22Rv1 (cell line): Measurements from ENCODE around the gene RDH5.

Experiments
- H3K27ac ChIP-seq: fragments of 450-650 bp; 2 replicates; pipeline ENCODE4 v1.5.1; 2017
- ZFX ChIP-seq: fragments of 450-650 bp; IDR thresholded peaks from 2 replicates; pipeline ENCODE4 v1.6.1; 2017; ENCODE audit warnings: antibody characterized with exemption, borderline replicate concordance
- TF ChIP-seq, protein P1 (sequence below): fragments of 450-650 bp; IDR thresholded peaks from 2 replicates; pipeline ENCODE4 v1.5.1; 2017; ENCODE audit warnings: mild to moderate bottlenecking

RDH5 gene

GRCh38 chr12:55718624-55719275 lies 1.4 kb upstream of the RDH5 start:
- peak overlapping the region; percentile 99 for H3K27ac ChIP-seq
- no peak for TF ChIP-seq ZFX
- TF ChIP-seq, protein P1, sequence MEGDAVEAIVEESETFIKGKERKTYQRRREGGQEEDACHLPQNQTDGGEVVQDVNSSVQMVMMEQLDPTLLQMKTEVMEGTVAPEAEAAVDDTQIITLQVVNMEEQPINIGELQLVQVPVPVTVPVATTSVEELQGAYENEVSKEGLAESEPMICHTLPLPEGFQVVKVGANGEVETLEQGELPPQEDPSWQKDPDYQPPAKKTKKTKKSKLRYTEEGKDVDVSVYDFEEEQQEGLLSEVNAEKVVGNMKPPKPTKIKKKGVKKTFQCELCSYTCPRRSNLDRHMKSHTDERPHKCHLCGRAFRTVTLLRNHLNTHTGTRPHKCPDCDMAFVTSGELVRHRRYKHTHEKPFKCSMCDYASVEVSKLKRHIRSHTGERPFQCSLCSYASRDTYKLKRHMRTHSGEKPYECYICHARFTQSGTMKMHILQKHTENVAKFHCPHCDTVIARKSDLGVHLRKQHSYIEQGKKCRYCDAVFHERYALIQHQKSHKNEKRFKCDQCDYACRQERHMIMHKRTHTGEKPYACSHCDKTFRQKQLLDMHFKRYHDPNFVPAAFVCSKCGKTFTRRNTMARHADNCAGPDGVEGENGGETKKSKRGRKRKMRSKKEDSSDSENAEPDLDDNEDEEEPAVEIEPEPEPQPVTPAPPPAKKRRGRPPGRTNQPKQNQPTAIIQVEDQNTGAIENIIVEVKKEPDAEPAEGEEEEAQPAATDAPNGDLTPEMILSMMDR, result no peak

- no peak for TF ChIP-seq ZFX
- TF ChIP-seq, protein P1, result no peak
- peak overlapping the region; percentile 99 for H3K27ac ChIP-seq
Observed at GRCh38 chr12:55719371-55719770, 822 bp upstream of the RDH5 start.

DNA sequence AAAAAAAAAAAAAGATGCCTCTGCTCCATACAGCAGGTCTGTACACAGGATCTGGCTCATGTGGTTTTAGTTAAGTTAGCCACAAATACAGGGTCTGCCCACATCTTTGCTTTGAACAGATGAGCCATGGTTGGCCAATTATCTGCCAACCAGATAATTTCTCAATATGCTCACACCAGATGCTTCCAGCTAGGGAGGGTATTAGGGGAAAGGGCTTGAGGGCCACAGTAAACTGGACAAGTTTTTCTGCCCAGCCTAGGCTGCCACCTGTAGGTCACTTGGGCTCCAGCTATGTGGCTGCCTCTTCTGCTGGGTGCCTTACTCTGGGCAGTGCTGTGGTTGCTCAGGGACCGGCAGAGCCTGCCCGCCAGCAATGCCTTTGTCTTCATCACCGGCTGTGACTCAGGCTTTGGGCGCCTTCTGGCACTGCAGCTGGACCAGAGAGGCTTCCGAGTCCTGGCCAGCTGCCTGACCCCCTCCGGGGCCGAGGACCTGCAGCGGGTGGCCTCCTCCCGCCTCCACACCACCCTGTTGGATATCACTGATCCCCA lies 776 bp downstream of the RDH5 start:
- peak overlapping the region; percentile 99 for H3K27ac ChIP-seq
- TF ChIP-seq, protein P1, result peak; percentile 89
- no peak for TF ChIP-seq ZFX

DNA sequence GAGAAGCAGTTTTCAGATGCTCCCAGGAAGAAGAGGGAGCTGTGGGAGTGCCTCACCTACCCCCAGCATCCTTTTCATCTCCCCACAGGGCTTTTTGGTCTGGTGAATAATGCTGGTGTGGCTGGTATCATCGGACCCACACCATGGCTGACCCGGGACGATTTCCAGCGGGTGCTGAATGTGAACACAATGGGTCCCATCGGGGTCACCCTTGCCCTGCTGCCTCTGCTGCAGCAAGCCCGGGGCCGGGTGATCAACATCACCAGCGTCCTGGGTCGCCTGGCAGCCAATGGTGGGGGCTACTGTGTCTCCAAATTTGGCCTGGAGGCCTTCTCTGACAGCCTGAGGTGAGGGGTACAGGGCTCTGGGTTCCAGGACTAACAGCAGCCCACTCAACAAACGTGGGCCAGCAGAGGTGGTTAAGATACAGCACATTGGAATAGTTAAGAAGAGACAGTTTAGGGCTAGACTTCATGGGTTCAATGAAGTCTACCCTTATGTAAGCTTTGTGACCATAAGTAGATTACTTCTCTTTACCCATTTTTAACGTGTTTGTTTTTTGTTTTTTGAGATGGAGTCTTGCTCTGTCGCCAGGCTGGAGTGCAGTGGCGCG lies 1.5 kb downstream of the RDH5 start:
- peak overlapping the region; percentile 99 for H3K27ac ChIP-seq
- no peak for TF ChIP-seq ZFX
- TF ChIP-seq, protein P1, result no peak

GRCh38 chr12:55722948-55723347 lies 2.8 kb downstream of the RDH5 start:
- TF ChIP-seq, protein P1, result no peak
- no peak for TF ChIP-seq ZFX
- H3K27ac ChIP-seq, result peak overlapping the region; percentile 99

GRCh38 chr12:55723516-55724225 lies 3.5 kb downstream of the RDH5 start:
- peak overlapping the region; percentile 99 for H3K27ac ChIP-seq
- TF ChIP-seq, protein P1, result no peak
- no peak for TF ChIP-seq ZFX
